ENCODE measurements around the gene LLCFC1. TPM values are rescaled to one million over a fixed set of nuclear protein-coding genes. Genes with fewer than 3 reads are reported as not detected.

LLCFC1 gene
- polyA plus RNA-seq, 1 donor, result 0.26 TPM

Other genes starting within 250 kb of the LLCFC1 start
- not detected for gene PRSS1, start 190.0 kb upstream of the LLCFC1 start, polyA plus RNA-seq (ENCODE audit: insufficient read length)
- not detected for gene PRSS2, start 168.5 kb upstream of the LLCFC1 start, polyA plus RNA-seq (ENCODE audit: insufficient read length)
- gene EPHB6, start 84.4 kb upstream of the LLCFC1 start, polyA plus RNA-seq (ENCODE audit: insufficient read length), result 3.6 TPM
- gene TRPV6, start 53.7 kb upstream of the LLCFC1 start, polyA plus RNA-seq (ENCODE audit: insufficient read length), result 0.05 TPM
- 0.09 TPM for gene TRPV5, start 5.7 kb upstream of the LLCFC1 start, polyA plus RNA-seq (ENCODE audit: insufficient read length)
- 1.1 TPM for gene KEL, start 22.9 kb downstream of the LLCFC1 start, polyA plus RNA-seq (ENCODE audit: insufficient read length)
- gene OR9A2, start 87.6 kb downstream of the LLCFC1 start, polyA plus RNA-seq (ENCODE audit: insufficient read length), result not detected
- gene OR6V1, start 112.9 kb downstream of the LLCFC1 start, polyA plus RNA-seq (ENCODE audit: insufficient read length), result not detected
- gene PIP, start 192.6 kb downstream of the LLCFC1 start, polyA plus RNA-seq (ENCODE audit: insufficient read length), result not detected
- not detected for gene TAS2R39, start 243.9 kb downstream of the LLCFC1 start, polyA plus RNA-seq (ENCODE audit: insufficient read length)